Right lobe of liver (tissue), 6 donors: ENCODE results near the gene CLDN15. TPM values are rescaled to one million over a fixed set of nuclear protein-coding genes. Genes with fewer than 3 reads are reported as not detected.

ENCODE experiments used
- ATAC-seq, 4 donors: fragments of 200-7000 bp; cut with Tn5 transposase; one replicate each; pipeline ENCODE4 v1.9.1; 2020; ENCODE audit warnings: mild to moderate bottlenecking in 4 of 4, moderate library complexity in 4 of 4
- DNase-seq, 3 donors: peaks; one replicate each; pipeline ENCODE4 v3.0.0-alpha.2; 2020
- H3K27ac ChIP-seq, 3 donors: fragments of 200-600 bp; one replicate each; pipeline ENCODE4 v1.8.0; 2022
- H3K27me3 ChIP-seq, 2 donors: fragments of 200-600 bp; one replicate each; pipeline ENCODE4 v1.8.0; 2022
- H3K36me3 ChIP-seq, 4 donors: fragments of 200-600 bp; sonication (generic) in 1 of 4; one replicate each; pipeline versions ENCODE4 v1.5.1 to v1.8.0; 2017 to 2022; ENCODE audit warnings: control low read depth in 1 of 4
- H3K4me1 ChIP-seq, 4 donors: fragments of 200-600 bp; sonication (generic) in 1 of 4; one replicate each; pipeline versions ENCODE4 v1.5.1 to v1.8.0; 2017 to 2022; ENCODE audit warnings: control low read depth in 1 of 4
- H3K4me3 ChIP-seq, 3 donors: fragments of 200-600 bp; one replicate each; pipeline ENCODE4 v1.8.0; 2022
- H3K9me3 ChIP-seq, 4 donors: fragments of 200-600 bp; sonication (generic) in 1 of 4; one replicate each; pipeline versions ENCODE4 v1.5.1 to v1.8.0; 2017 to 2022; ENCODE audit warnings: control low read depth in 1 of 4
- CTCF ChIP-seq, 4 donors: fragments of 200-600 bp in 3 of 4; fragments of 450-650 bp in 1 of 4; IDR thresholded peaks; one replicate each; pipeline versions ENCODE4 v1.5.1 to v1.8.0; 2016 to 2022; ENCODE audit warnings: antibody characterized with exemption in 4 of 4, mild to moderate bottlenecking in 2 of 4
- POLR2A ChIP-seq: fragments of 450-650 bp; IDR thresholded peaks from one replicate; pipeline ENCODE4 v1.6.1; 2017; ENCODE audit warnings: antibody characterized with exemption, mild to moderate bottlenecking
- WGBS: methylation state at CpG from one replicate; pipeline ENCODE4 v1.1.6; 2018; ENCODE audit warnings: low coverage, low lambda C conversion rate; ENCODE audit not compliant: insufficient coverage; ENCODE audit errors: missing lambda C conversion rate; 5-methylcytosine and 5-hydroxymethylcytosine counted together
- intact Hi-C, 2 donors: fragments of 100-400 bp; cut with DNase I; formaldehyde crosslinking; loops; one replicate each; pipeline versions ENCODE4 v1.11.2 to v1.14.1; 2022
- total RNA-seq, 6 experiments: library from RNA; depleted of rRNA in 2 of 6; stranded (reverse); fragments of >200 nt in 2 of 6; fragmentation: NEBNext Ultra II Directional in 3 of 6; extraction: Animal tissue kit (Norgen Biotek cat#: 25700) in 3 of 6; gene quantifications; one replicate each; pipeline versions ENCODE4 v1.1.0 to v1.2.4, GENCODE V29; 2016 to 2023
- donor health status: DM: no; HTN: yes; CAD: no.
- donor health status: DM: no; HTN: no; CAD: no.
- donor health status: DM: no; HTN: no; CAD: no.
- donor health status: DM: no; HTN: yes; CAD: no.
- donor health status: DM: no; HTN: yes; CAD: no.

CLDN15 gene
- total RNA-seq, 6 experiments from 2014 or later = 5.9 to 10.8 (median 9.2) TPM

- DNase-seq = peak in 1 of 3 donors; percentile 35
- H3K4me1 ChIP-seq = peaks cover 0 to 32% (median 16%) of the 10 kb centered on the region in 4 donors
- no peak for ATAC-seq
- intact Hi-C loops = no loop called here
- H3K9me3 ChIP-seq = no peaks in the 10 kb centered on the region
- no peaks in the 10 kb centered on the region for H3K27me3 ChIP-seq
- no peak for TF ChIP-seq POLR2A
- no peak for TF ChIP-seq CTCF (IDR thresholded peaks at IDR 0.05)
- peaks cover 0 to 17% (median 6%) of the 10 kb centered on the region in 4 donors for H3K36me3 ChIP-seq
- WGBS = 77% methylated on average over 14 of the region's 32 CpGs
- H3K27ac ChIP-seq = no peak overlapping the region
- H3K4me3 ChIP-seq = no peak overlapping the region
Measured at GRCh38 chr7:101240226-101241014, 2.8 kb upstream of the CLDN15 start.

GRCh38 chr7:101239951-101240220 is 2.3 kb upstream of the CLDN15 start:
- intact Hi-C loops = no loop called here
- ATAC-seq = no peak
- no peak for DNase-seq
- TF ChIP-seq POLR2A (no peak), CTCF (IDR thresholded peaks at IDR 0.05) (no peak)
- no peak overlapping the region for H3K4me3 ChIP-seq
- no peaks in the 10 kb centered on the region for H3K27me3 ChIP-seq
- H3K9me3 ChIP-seq = no peaks in the 10 kb centered on the region
- peak overlapping the region in 1 of 3 donors; percentile 97 for H3K27ac ChIP-seq
- H3K36me3 ChIP-seq = peaks cover 0 to 17% (median 6%) of the 10 kb centered on the region in 4 donors
- H3K4me1 ChIP-seq = peaks cover 0 to 30% (median 15%) of the 10 kb centered on the region in 4 donors
- WGBS = no CpG with 5 or more reads among the region's 9 CpGs

GRCh38 chr7:101239191-101239950 is 1.8 kb upstream of the CLDN15 start:
- no peak for TF ChIP-seq POLR2A
- no peak for TF ChIP-seq CTCF (IDR thresholded peaks at IDR 0.05)
- 50% methylated on average over 15 of the region's 27 CpGs for WGBS
- DNase-seq (peak in 1 of 3 donors; percentile 53), ATAC-seq (peak in 3 of 4 donors; percentile 3 to 5 (median 4))
- H3K9me3 ChIP-seq = no peaks in the 10 kb centered on the region
- intact Hi-C loops = no loop called here
- H3K36me3 ChIP-seq = peaks cover 0 to 17% (median 6%) of the 10 kb centered on the region in 4 donors
- no peak overlapping the region for H3K4me3 ChIP-seq
- peaks cover 0 to 30% (median 15%) of the 10 kb centered on the region in 4 donors for H3K4me1 ChIP-seq
- peak overlapping the region; percentile 79 to 97 (median 81) for H3K27ac ChIP-seq
- H3K27me3 ChIP-seq = no peaks in the 10 kb centered on the region

- WGBS = 42% methylated on average over 6 of the region's 28 CpGs
- H3K27ac ChIP-seq = peak overlapping the region; percentile 79 to 97 (median 81)
- H3K4me1 ChIP-seq = peaks cover 0 to 27% (median 12%) of the 10 kb centered on the region in 4 donors
- intact Hi-C loops = no loop called here
- no peak overlapping the region for H3K4me3 ChIP-seq
- DNase-seq (peak in 2 of 3 donors; percentile 60 to 63), ATAC-seq (peak; percentile 46 to 68 (median 60))
- H3K36me3 ChIP-seq = peaks cover 0 to 17% (median 6%) of the 10 kb centered on the region in 4 donors
- no peak for TF ChIP-seq CTCF (IDR thresholded peaks at IDR 0.05)
- TF ChIP-seq POLR2A = no peak
- H3K9me3 ChIP-seq = no peaks in the 10 kb centered on the region
- no peaks in the 10 kb centered on the region for H3K27me3 ChIP-seq
Measured at GRCh38 chr7:101238226-101239182, 902 bp upstream of the CLDN15 start.
